Testis (tissue), 2 donors: ENCODE results near the gene ADAP1.

Experiments
- POLR2A ChIP-seq: fragments of 450-650 bp; IDR thresholded peaks from one replicate; pipeline ENCODE4 v1.6.1; 2017; ENCODE audit warnings: antibody characterized with exemption, mild to moderate bottlenecking, moderate library complexity
- TF ChIP-seq, protein P1 (sequence below), 3 experiments: fragments of 450-650 bp in 2 of 3; fragments of 200-600 bp in 1 of 3; sonication (generic) in 1 of 3; IDR thresholded peaks; one replicate each; pipeline ENCODE4 v1.5.1; 2016 to 2019; ENCODE audit warnings: antibody characterized with exemption in 3 of 3, mild to moderate bottlenecking in 2 of 3, moderate library complexity in 1 of 3

DNA sequence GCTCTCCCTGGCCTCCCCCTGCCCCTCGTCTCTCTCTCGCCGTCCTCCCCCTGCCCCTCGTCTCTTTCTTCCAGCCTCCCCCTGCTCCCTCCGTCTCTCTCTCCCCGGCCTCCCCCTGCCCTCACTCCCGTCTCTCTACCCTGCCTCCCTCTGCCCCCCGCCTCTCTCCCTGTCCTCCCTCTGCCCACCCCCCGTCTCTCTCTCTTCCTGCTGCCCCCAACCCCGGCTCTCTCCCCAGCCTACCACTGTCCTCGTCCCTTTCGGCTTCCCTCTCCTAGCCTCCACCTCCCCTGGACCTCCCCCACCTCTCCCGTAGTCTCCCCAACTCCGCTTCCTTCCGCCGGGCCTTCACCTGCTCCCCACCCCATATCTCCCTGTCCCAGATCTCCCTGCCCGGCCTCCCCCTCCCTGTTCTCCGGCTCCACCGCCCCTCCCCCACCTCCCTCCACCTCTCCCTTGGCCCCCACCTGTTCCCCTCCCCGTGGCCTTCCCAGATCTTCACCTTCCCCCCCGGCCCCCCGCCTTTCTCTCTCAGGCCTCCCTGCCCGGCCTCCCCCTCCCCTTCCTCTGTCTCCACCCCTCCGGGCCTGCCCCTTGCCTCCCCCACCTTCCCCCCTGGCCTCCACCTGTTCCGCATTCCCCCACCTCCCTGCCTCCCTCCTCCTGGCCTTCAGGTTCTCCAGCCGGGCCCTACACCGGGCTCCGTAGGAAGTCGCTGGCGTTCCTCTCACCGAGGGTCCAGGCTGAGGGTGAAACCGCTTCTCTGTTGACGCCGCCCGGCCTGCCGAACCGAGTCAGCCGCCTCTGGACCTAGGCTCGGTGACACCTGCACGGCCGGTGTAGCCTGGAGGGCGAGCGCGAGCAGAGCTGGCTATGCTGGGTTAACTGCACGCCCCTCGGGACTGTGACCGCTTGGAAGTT, 76.9 kb downstream of the ADAP1 start:
- no peak for TF ChIP-seq POLR2A
- TF ChIP-seq, protein P1, sequence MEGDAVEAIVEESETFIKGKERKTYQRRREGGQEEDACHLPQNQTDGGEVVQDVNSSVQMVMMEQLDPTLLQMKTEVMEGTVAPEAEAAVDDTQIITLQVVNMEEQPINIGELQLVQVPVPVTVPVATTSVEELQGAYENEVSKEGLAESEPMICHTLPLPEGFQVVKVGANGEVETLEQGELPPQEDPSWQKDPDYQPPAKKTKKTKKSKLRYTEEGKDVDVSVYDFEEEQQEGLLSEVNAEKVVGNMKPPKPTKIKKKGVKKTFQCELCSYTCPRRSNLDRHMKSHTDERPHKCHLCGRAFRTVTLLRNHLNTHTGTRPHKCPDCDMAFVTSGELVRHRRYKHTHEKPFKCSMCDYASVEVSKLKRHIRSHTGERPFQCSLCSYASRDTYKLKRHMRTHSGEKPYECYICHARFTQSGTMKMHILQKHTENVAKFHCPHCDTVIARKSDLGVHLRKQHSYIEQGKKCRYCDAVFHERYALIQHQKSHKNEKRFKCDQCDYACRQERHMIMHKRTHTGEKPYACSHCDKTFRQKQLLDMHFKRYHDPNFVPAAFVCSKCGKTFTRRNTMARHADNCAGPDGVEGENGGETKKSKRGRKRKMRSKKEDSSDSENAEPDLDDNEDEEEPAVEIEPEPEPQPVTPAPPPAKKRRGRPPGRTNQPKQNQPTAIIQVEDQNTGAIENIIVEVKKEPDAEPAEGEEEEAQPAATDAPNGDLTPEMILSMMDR (IDR thresholded peaks at IDR 0.05), result no peak
